ENCODE data around the gene SRPK2. TPM values are rescaled to one million over a fixed set of nuclear protein-coding genes. Genes with fewer than 3 reads are reported as not detected.

SRPK2 gene
- total RNA-seq, 2 donors from 2014 or later: 60.3 to 76.2 TPM

GRCh38 chr7:105278565-105278964, 110.2 kb downstream of the SRPK2 start:
- Histone ChIP-seq H3K4me3 (ENCODE audit: low read length) (no peak overlapping the region), H3K4me1 (ENCODE audit: control insufficient read depth, insufficient read depth, low read length) (no peaks in the 10 kb centered on the region), H3K9ac (ENCODE audit: extremely low read depth, low read length, poor library complexity, severe bottlenecking) (no peak overlapping the region), H3K9me3 (ENCODE audit: control insufficient read depth, low read length) (no peaks in the 10 kb centered on the region), H3K27ac (ENCODE audit: low read depth, low read length) (no peak overlapping the region), H3K36me3 (ENCODE audit: control insufficient read depth, insufficient read depth, low read length) (no peaks in the 10 kb centered on the region), H3K27me3 (ENCODE audit: control insufficient read depth, insufficient read depth, low read length, poor library complexity, severe bottlenecking) (no peaks in the 10 kb centered on the region)
- H3K9me3 Mint-ChIP-seq: no peaks in the 10 kb centered on the region
- H3K36me3 Mint-ChIP-seq (ENCODE audit: low read depth): peaks cover 10% of the 10 kb centered on the region
- H3K27me3 Mint-ChIP-seq (ENCODE audit: insufficient read depth): no peaks in the 10 kb centered on the region
- H3K4me1 Mint-ChIP-seq: peaks cover 31% of the 10 kb centered on the region
- TF ChIP-seq CTCF (conservative IDR thresholded peaks at IDR 0.05): no peak
- H3K4me3 Mint-ChIP-seq: no peak overlapping the region
- 93 to 95% methylated on average over 3 to 5 of the region's 5 CpGs for WGBS, 2 experiments (ENCODE audit: insufficient coverage in 1 of 2, insufficient read length in 1 of 2)
- DNase-seq: no peak
- no peak overlapping the region for H3K27ac Mint-ChIP-seq

GRCh38 chr7:105277341-105277740, 111.4 kb downstream of the SRPK2 start:
- no peak for DNase-seq
- Histone ChIP-seq H3K9ac (ENCODE audit: extremely low read depth, low read length, poor library complexity, severe bottlenecking) (no peak overlapping the region), H3K27me3 (ENCODE audit: control insufficient read depth, insufficient read depth, low read length, poor library complexity, severe bottlenecking) (no peaks in the 10 kb centered on the region), H3K36me3 (ENCODE audit: control insufficient read depth, insufficient read depth, low read length) (no peaks in the 10 kb centered on the region), H3K4me3 (ENCODE audit: low read length) (no peak overlapping the region), H3K4me1 (ENCODE audit: control insufficient read depth, insufficient read depth, low read length) (no peaks in the 10 kb centered on the region), H3K9me3 (ENCODE audit: control insufficient read depth, low read length) (no peaks in the 10 kb centered on the region), H3K27ac (ENCODE audit: low read depth, low read length) (no peak overlapping the region)
- WGBS, 2 experiments (ENCODE audit: insufficient coverage in 1 of 2, insufficient read length in 1 of 2): 96 to 98% methylated on average over 6 of the region's 6 CpGs
- no peak overlapping the region for H3K4me3 Mint-ChIP-seq
- no peak overlapping the region for H3K27ac Mint-ChIP-seq
- H3K4me1 Mint-ChIP-seq: peaks cover 30% of the 10 kb centered on the region
- no peaks in the 10 kb centered on the region for H3K27me3 Mint-ChIP-seq (ENCODE audit: insufficient read depth)
- peaks cover 10% of the 10 kb centered on the region for H3K36me3 Mint-ChIP-seq (ENCODE audit: low read depth)
- H3K9me3 Mint-ChIP-seq: no peaks in the 10 kb centered on the region
- no peak for TF ChIP-seq CTCF (conservative IDR thresholded peaks at IDR 0.05)

GRCh38 chr7:105270117-105270516, 118.6 kb downstream of the SRPK2 start:
- no peak overlapping the region for H3K9ac ChIP-seq (ENCODE audit: extremely low read depth, low read length, poor library complexity, severe bottlenecking)
- no peaks in the 10 kb centered on the region for H3K9me3 Mint-ChIP-seq
- H3K4me1 Mint-ChIP-seq: peaks cover 45% of the 10 kb centered on the region
- H3K27ac Mint-ChIP-seq: no peak overlapping the region
- H3K27me3 ChIP-seq (ENCODE audit: control insufficient read depth, insufficient read depth, low read length, poor library complexity, severe bottlenecking): no peaks in the 10 kb centered on the region
- H3K27me3 Mint-ChIP-seq (ENCODE audit: insufficient read depth): no peaks in the 10 kb centered on the region
- TF ChIP-seq CTCF (conservative IDR thresholded peaks at IDR 0.05): no peak
- peaks cover 16% of the 10 kb centered on the region for H3K4me1 ChIP-seq (ENCODE audit: control insufficient read depth, insufficient read depth, low read length)
- WGBS, 2 experiments (ENCODE audit: insufficient coverage in 1 of 2, insufficient read length in 1 of 2): 88 to 100% methylated on average over 3 to 9 of the region's 9 CpGs
- no peak overlapping the region for H3K4me3 ChIP-seq (ENCODE audit: low read length)
- DNase-seq: peak; percentile 61
- H3K36me3 ChIP-seq (ENCODE audit: control insufficient read depth, insufficient read depth, low read length): no peaks in the 10 kb centered on the region
- H3K4me3 Mint-ChIP-seq: peak overlapping the region; percentile 23
- no peak overlapping the region for H3K27ac ChIP-seq (ENCODE audit: low read depth, low read length)
- no peaks in the 10 kb centered on the region for H3K36me3 Mint-ChIP-seq (ENCODE audit: low read depth)
- no peaks in the 10 kb centered on the region for H3K9me3 ChIP-seq (ENCODE audit: control insufficient read depth, low read length)
